IgD-negative memory B cell (primary cell): ENCODE data around the gene IDS. TPM values are rescaled to one million over a fixed set of nuclear protein-coding genes. Genes with fewer than 3 reads are reported as not detected.
"Not testable (repeated sequence)": the region's sequence is repeated elsewhere in the genome, so short reads cannot be mapped to it uniquely, and the experiment has no call there.

Experiments
- H3K27ac Mint-ChIP-seq, 3 donors: one replicate each; pipeline ENCODE4 v1.8.0; 2020 to 2022; ENCODE audit warnings: mild to moderate bottlenecking in 3 of 3, mixed read lengths in 3 of 3, moderate library complexity in 1 of 3
- H3K27me3 Mint-ChIP-seq: one replicate; pipeline ENCODE4 v1.8.0; 2021; ENCODE audit warnings: mixed read lengths
- H3K36me3 Mint-ChIP-seq: one replicate; pipeline ENCODE4 v1.8.0; 2020; ENCODE audit warnings: mild to moderate bottlenecking, mixed read lengths
- H3K4me1 Mint-ChIP-seq, 3 donors: one replicate each; pipeline ENCODE4 v1.8.0; 2020 to 2022; ENCODE audit warnings: mixed read lengths in 3 of 3, mild to moderate bottlenecking in 1 of 3
- H3K4me3 Mint-ChIP-seq, 4 donors: one replicate each; pipeline ENCODE4 v1.8.0; 2020 to 2022; ENCODE audit warnings: mild to moderate bottlenecking in 4 of 4, mixed read lengths in 4 of 4, moderate library complexity in 3 of 4
- H3K9me3 Mint-ChIP-seq, 3 donors: one replicate each; pipeline ENCODE4 v1.8.0; 2020 to 2021; ENCODE audit warnings: mixed read lengths in 3 of 3, mild to moderate bottlenecking in 1 of 3
- polyA plus RNA-seq: library from polyadenylated mRNA; unstranded; fragments of 300-500 nt; fragmentation: Illumina TruSeq; gene quantifications from one replicate; pipeline ENCODE4 v1.2.3, GENCODE V29; 2021

Gene IDS
- polyA plus RNA-seq, 1 donor from 2014 or later: 114 TPM

DNA sequence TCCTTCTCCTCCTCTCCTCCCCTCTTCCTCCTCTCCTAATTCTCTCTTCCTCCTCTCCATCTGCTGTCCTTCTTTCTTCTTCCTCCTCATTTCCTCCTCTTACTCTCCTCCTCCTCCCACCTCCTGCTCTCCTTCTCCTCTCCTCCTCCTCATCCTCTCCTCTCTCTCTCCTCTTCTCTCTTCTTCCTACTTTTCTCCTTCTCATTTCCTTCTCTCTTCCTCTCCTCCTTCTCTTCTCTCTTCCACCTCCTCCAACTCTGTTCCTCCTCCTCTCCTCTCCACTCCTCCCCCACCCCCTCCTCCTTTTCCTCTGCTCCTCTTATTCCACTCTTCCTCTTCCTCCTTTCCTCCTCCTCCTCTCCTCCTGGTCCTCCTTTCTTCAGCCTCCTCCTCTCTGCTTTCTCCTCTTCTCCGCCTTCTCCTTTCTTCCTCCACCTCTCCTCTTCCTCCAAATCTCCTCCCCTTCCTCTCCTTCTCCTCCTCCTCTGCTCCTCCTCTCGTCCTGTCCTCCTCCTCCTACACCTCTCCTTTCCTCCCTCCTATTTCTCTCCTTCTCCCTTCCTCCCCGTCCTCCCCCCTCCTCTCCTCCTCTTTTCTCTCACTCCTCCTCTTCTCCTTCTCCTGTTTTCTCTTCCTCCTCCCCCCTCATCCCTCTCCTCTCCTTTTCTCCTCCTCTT, 30.0 kb upstream of the IDS start:
- not testable (repeated sequence) for H3K36me3 Mint-ChIP-seq, H3K4me3 Mint-ChIP-seq, H3K9me3 Mint-ChIP-seq, H3K4me1 Mint-ChIP-seq, H3K27ac Mint-ChIP-seq, H3K27me3 Mint-ChIP-seq

DNA sequence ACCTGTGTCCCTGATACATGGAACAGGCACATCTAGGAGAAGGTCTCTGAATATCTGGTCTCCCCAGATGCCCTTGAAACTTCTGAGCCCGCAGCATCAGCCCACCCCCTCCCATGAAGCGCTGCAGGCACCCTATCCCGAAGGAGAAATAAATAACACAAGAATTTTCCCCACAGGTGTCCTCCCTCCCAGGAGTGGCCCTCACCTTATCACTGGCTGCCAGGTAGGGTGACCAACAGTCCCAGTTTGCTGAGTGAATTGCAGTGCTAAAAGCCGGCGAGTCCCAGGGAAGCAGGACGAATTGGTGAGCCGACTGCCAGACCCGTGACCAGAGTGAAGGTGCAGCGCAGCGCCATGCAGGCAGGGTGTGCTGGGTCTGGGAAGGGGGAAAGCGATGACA, 28.9 kb upstream of the IDS start:
- not testable (repeated sequence) for H3K36me3 Mint-ChIP-seq, H3K27me3 Mint-ChIP-seq, H3K4me1 Mint-ChIP-seq, H3K9me3 Mint-ChIP-seq, H3K27ac Mint-ChIP-seq, H3K4me3 Mint-ChIP-seq

DNA sequence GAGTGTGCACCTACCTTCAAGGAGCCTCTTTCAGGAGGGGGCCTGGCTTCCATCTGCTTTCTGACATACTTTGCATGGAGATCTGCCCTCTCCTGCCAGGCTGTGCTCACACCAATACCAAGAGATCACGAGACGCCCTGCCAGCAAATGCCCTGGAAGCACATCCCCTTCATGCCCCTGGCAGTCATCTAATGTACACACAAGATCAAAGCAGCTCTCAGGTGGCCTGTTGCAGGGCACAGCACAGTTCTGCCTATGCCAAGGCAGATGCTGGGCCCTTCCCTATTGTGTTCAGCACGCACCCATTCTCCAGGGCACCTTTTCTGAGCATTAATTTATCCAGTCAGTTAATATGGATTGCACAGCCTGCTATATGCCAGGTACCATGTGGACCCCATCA, 27.8 kb upstream of the IDS start:
- H3K27me3 Mint-ChIP-seq, H3K4me3 Mint-ChIP-seq, H3K27ac Mint-ChIP-seq, H3K9me3 Mint-ChIP-seq, H3K4me1 Mint-ChIP-seq, H3K36me3 Mint-ChIP-seq: not testable (repeated sequence)

DNA sequence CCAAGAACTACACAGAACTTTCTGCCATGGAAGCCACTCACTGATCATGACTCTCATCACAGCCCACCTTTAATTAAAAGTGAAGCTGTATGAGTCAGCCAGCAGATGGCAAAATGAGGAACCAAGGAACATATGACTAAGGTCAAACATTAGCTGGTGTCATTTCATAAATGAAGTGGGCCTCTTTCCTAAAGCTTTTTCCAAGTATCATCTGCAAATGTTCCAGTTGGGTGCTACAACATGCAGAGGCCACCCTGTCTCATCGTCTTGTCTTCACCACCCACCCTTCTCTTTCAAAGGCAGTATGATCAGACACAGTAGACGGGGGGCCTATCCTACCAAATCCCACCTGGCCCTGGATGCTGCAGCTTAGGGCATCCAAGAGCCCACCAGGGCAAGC, 26.5 kb upstream of the IDS start:
- H3K36me3 Mint-ChIP-seq: peaks cover 2% of the 10 kb centered on the region
- H3K27me3 Mint-ChIP-seq: peaks cover 2% of the 10 kb centered on the region
- peak overlapping the region in 1 of 3 donors; percentile 26 for H3K27ac Mint-ChIP-seq
- H3K4me3 Mint-ChIP-seq: no peak overlapping the region
- H3K4me1 Mint-ChIP-seq: peaks cover 0 to 10% (median 3%) of the 10 kb centered on the region in 3 donors
- H3K9me3 Mint-ChIP-seq: no peaks in the 10 kb centered on the region

DNA sequence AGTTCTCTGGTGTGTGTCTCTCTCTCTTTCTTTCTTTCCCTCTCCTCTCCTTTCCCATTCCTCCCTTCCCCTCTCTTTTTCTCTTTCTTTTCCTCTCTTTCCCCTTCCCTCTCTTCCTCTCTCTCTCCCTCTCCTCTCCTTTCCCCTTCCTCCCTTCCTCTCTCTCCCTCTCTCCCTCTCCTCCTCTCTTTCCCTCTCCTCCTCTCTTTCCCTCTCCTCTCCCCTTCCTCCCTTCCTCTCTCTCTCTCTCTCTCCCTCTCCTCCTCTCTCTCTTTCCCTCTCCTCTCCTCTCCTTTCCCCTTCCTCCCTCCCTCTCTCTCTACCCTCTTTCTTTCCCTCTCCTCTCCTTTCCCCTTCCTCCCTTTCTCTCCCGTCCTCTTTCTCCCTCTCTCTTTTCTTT, 23.3 kb upstream of the IDS start:
- Mint-ChIP-seq H3K4me1 (peaks cover 0 to 10% (median 4%) of the 10 kb centered on the region in 3 donors), H3K4me3 (no peak overlapping the region), H3K27ac (no peak overlapping the region), H3K27me3 (no peaks in the 10 kb centered on the region), H3K36me3 (peaks cover 2% of the 10 kb centered on the region), H3K9me3 (no peaks in the 10 kb centered on the region)

DNA sequence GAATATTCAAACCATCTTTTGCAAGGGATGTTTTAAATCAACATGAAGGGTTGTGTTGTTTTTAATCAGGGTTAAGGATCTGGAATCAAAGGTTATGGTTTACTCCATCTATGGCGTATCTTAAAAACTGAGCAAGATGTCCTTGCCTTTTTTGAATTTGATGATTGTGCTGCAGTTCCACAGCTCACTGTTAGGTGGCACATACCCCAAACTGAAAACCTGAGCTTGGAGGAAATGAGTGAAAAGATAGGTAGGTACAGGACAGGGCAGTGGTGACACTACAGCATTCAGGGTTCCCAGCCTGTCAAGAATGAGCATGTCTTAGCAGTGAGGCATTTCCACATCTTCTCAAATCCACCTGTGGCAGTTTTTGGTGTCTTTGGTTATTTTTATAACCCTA, 22.6 kb upstream of the IDS start:
- Mint-ChIP-seq H3K27me3 (no peaks in the 10 kb centered on the region), H3K4me3 (peak overlapping the region in 2 of 4 donors; percentile 27 to 38), H3K4me1 (peaks cover 0 to 10% (median 4%) of the 10 kb centered on the region in 3 donors), H3K27ac (peak overlapping the region in 2 of 3 donors; percentile 57 to 89), H3K36me3 (peaks cover 2% of the 10 kb centered on the region), H3K9me3 (no peaks in the 10 kb centered on the region)

DNA sequence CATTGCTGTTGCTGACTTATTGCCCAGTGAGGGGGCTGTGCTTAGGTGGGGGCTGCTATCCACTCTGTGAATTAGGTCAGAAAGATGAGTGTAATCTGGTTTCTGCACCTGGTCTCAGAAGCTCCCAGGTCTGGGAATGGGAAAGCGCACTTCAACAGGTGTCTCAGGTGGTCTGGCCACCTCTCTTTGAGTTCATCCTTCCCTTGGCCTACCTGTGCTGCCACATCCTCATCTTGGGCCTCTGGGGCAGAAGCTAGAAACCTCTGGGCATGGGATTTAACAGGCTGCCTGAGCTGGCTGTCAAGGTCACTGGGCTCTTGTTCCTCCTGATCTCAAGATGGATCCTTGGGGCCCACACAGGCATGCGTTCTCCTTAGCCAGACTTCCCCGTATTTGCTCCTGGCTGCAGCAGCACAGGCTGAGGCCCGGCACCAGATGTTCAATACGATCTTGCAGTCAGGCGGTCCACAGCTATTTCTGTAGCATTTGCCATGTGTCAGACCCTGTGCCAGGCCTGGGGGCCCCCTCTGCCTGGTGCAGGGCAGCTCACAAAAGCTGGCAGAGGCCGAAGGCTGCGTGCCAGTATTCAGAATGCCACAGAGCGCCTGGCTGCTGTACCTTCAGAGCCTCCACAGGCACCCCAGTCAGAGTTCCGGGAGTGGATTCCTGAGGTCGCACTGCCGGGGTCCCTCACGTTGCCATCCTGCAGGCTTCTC, 21.4 kb upstream of the IDS start:
- H3K9me3 Mint-ChIP-seq, H3K4me1 Mint-ChIP-seq, H3K4me3 Mint-ChIP-seq, H3K36me3 Mint-ChIP-seq, H3K27me3 Mint-ChIP-seq: not testable (repeated sequence)
- peak overlapping the region; percentile 81 to 93 (median 93) for H3K27ac Mint-ChIP-seq

DNA sequence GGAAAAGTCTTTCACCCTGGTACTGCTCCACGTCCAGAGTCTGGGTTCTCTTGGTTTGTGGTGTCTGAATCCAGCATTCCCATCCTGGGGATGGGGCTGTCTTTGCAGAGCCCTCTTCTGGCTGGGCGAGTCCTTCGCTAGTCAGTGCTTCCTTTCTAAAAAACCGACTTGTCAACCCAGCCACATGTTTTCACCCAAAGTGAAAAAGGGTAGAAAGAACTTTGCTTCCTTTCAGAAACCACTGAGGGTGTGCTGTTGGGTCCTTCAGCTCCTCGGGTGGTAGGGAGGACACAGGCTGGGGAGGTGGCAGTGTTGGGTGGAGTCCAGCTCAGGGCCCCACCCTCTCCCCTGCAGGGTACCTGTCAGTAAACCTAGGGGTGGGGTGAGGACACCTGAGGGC, 20.8 kb upstream of the IDS start:
- Mint-ChIP-seq H3K27ac (peak overlapping the region; percentile 81 to 93 (median 93)), H3K4me3 (peak overlapping the region in 3 of 4 donors; percentile 51 to 68 (median 58))
- H3K36me3 Mint-ChIP-seq, H3K9me3 Mint-ChIP-seq, H3K27me3 Mint-ChIP-seq, H3K4me1 Mint-ChIP-seq: not testable (repeated sequence)

DNA sequence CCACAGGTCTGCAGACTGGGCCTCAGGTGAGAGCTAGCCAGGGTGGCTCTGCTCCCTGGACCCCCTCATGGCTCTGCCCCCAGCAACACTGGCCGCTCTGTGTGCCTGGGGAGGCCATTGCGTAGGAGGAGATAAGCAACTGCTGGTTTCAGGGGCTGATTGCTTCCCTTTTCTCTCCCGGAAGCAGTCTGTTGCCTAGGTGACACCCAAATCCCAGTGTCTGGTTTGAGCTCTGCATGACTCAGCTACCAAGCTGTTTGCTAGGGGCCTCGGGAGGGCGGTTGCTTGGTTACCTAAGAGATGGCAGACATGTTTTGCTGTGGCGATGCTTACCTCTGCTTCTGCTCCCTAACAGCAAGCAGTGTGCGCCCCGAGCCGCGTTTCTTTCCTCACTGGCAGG, 20.3 kb upstream of the IDS start:
- not testable (repeated sequence) for H3K27me3 Mint-ChIP-seq, H3K9me3 Mint-ChIP-seq, H3K36me3 Mint-ChIP-seq, H3K4me1 Mint-ChIP-seq
- H3K4me3 Mint-ChIP-seq: peak overlapping the region in 2 of 4 donors; percentile 32 to 58
- peak overlapping the region; percentile 81 to 93 (median 93) for H3K27ac Mint-ChIP-seq

DNA sequence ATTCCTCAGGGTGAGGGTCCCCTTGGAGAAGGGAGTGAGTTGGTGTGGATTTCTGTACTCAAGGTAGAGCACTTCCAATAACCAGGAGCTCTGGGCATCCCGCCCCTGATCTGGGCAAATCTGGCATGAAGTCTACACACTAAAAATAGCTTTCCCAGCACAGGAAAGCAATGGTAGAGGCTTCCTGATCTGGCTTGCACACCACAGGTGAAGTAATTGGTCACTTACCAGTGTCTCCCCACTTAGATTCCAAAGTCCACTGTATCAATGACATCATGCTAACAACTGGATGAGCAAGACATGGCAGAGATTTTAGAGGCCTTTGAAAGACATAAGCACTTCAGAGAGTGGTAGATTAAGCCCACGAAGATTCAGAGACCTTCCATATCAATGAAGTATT, 17.8 kb upstream of the IDS start:
- Mint-ChIP-seq H3K4me3 (no peak overlapping the region), H3K4me1 (peaks cover 0 to 5% (median 4%) of the 10 kb centered on the region in 3 donors), H3K36me3 (no peaks in the 10 kb centered on the region), H3K9me3 (no peaks in the 10 kb centered on the region), H3K27ac (peak overlapping the region in 2 of 3 donors; percentile 12 to 33), H3K27me3 (no peaks in the 10 kb centered on the region)

DNA sequence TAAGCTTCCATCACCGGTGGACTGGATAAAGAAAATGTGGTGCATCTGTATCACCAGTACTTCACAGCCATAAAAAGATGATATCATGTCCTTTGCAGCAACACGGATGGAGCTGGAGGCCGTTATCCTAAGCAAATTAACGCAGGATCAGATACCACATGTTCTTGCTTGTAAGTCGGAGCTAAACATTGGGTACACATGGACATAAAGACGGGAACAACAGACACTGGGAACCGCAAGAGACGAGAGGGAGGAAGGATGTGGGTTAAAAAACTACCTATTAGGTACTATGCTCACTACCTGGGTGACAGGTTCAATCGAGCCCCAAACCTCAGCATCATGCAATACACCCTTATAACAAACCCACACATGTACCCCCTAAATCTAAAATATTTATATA, 16.3 kb upstream of the IDS start:
- no peaks in the 10 kb centered on the region for H3K27me3 Mint-ChIP-seq
- H3K4me3 Mint-ChIP-seq: no peak overlapping the region
- no peaks in the 10 kb centered on the region for H3K36me3 Mint-ChIP-seq
- peak overlapping the region in 1 of 3 donors; percentile 34 for H3K27ac Mint-ChIP-seq
- H3K9me3 Mint-ChIP-seq: peaks cover 0 to 2% (median 0%) of the 10 kb centered on the region in 3 donors
- H3K4me1 Mint-ChIP-seq: peaks cover 0 to 2% (median 0%) of the 10 kb centered on the region in 3 donors

DNA sequence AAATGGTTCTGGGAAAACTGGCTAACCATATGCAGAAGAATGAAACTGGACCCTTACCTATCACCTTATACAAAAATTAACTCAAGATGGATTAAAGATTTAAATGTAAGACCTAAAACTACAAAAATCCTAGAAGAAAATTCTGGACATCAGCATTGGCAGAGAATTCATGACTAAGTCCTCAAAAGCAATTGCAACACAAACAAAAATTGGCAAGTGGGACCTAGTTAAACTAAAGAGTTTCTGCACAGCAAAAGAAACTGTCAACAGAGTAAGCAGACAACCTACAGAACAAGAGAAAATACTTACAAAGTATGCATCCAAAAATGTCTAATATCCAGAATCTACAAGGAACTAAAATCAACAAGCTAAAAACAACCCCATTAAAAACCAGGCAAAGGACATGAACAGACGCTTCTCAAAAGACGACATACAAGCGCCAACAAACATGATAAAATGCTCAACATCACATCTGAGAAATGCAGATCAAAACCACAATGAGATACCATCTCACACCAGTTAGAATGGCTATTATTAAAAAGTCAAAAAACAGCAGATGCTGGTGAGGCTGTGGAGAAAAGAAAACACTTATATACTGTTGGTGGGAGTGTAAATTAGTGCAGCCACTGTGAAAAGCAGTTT, 15.7 kb upstream of the IDS start:
- not testable (repeated sequence) for H3K27ac Mint-ChIP-seq, H3K4me1 Mint-ChIP-seq, H3K36me3 Mint-ChIP-seq, H3K4me3 Mint-ChIP-seq, H3K27me3 Mint-ChIP-seq, H3K9me3 Mint-ChIP-seq

DNA sequence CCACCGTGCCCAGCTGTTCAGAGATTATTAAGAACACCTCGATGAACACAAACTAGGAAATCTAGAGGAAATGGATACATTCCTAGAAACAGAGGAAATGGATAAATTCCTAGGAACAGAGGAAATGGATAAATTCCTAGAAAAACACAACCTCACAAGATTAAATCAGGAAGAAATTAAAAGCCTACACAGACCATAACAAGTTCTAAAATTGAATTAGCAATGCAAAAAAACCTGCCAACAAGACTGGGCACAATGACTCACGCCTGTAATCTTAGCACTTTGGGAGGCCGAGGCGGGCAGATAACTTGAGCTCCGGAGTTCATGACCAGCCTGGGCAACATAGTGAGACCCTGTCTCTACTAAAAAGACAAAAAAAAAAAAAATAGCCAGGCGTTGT, 13.1 kb upstream of the IDS start:
- Mint-ChIP-seq H3K9me3 (peaks cover 0 to 2% (median 0%) of the 10 kb centered on the region in 3 donors), H3K27ac (no peak overlapping the region), H3K36me3 (no peaks in the 10 kb centered on the region), H3K4me1 (peaks cover 0 to 3% (median 0%) of the 10 kb centered on the region in 3 donors), H3K27me3 (no peaks in the 10 kb centered on the region), H3K4me3 (no peak overlapping the region)

DNA sequence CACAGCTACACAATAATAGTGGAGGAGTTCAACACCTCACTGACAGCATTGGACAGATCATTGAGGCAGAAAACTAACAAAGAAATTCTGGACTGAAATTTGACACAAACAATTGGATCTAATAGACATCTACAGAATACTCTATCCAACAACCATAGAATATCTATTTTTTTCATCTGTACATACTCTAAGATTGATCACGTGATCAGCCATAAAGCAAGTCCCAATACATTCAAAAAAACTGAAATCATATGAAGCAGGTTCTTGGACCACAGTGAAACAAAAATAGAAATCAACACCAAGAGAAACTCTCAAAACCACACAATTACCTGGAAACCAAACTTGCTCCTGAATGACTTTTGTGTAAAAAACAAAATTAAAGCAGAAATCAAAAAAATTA, 12.2 kb upstream of the IDS start:
- peaks cover 0 to 3% (median 0%) of the 10 kb centered on the region in 3 donors for H3K4me1 Mint-ChIP-seq

DNA sequence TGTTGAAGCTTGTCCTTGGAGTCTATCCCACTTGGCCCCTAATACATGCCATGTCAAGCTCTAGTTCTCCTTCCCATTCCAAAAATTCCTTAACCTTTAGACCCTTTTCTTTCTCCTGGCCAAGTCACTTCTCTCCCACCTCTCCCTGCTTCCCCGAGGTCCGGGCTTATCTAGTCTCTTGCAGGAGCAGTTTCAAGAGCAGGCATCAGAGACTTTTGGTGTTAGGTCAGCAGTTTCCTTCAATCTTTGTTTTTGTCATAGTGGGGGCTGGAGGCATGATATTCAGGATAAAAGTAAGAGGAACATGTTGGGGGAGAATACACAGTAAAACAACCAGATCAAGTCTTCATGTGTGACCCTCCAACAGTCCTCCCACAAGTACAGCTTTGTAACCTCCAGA, 11.5 kb upstream of the IDS start:
- H3K36me3 Mint-ChIP-seq: no peaks in the 10 kb centered on the region
- peaks cover 0 to 3% (median 0%) of the 10 kb centered on the region in 3 donors for H3K4me1 Mint-ChIP-seq
- H3K27ac Mint-ChIP-seq: no peak overlapping the region
- no peaks in the 10 kb centered on the region for H3K27me3 Mint-ChIP-seq
- H3K9me3 Mint-ChIP-seq: peaks cover 0 to 2% (median 0%) of the 10 kb centered on the region in 3 donors
- H3K4me3 Mint-ChIP-seq: no peak overlapping the region

More for the DNA sequence above, 12.2 kb upstream of the IDS start:
- no peak overlapping the region for H3K27ac Mint-ChIP-seq
- H3K4me3 Mint-ChIP-seq: no peak overlapping the region
- no peaks in the 10 kb centered on the region for H3K27me3 Mint-ChIP-seq
- peaks cover 0 to 2% (median 0%) of the 10 kb centered on the region in 3 donors for H3K9me3 Mint-ChIP-seq
- no peaks in the 10 kb centered on the region for H3K36me3 Mint-ChIP-seq
